ENCODE data around the gene HRH1. TPM values are rescaled to one million over a fixed set of nuclear protein-coding genes. Genes with fewer than 3 reads are reported as not detected.
A peak's percentile ranks its signal among the peaks of the same experiment; 100 is the strongest.
"Not testable (repeated sequence)": the region's sequence is repeated elsewhere in the genome, so short reads cannot be mapped to it uniquely, and the experiment has no call there.

HRH1 gene
- polyA plus RNA-seq, 1 donor: 2.0 TPM

- no peak for DNase-seq
These were observed 13.6 kb upstream of the HRH1 start for GRCh38 chr3:11140713-11141104.

- DNase-seq: no peak
These were observed 10.8 kb upstream of the HRH1 start for GRCh38 chr3:11143476-11143875.

DNA sequence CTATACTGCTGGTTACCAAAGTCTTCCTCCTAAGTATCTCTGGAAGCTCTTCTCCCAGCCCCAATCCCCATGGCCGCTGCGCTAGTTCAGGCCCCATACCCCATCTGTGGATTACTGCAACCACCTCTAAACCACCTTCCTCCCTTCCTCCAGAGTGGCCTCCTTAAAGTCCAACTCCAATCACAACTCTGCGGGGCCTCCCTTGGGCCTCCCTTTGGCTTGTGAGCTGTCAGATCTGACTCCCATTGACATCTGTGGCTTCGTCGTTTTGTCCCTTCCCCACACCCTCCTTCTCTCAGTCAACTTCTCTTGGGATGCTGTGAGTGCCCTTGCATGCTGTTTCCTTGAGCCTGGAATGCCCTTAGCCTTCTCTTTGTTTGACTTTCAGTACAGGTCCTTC lies 9.3 kb upstream of the HRH1 start:
- no peak for DNase-seq

DNA sequence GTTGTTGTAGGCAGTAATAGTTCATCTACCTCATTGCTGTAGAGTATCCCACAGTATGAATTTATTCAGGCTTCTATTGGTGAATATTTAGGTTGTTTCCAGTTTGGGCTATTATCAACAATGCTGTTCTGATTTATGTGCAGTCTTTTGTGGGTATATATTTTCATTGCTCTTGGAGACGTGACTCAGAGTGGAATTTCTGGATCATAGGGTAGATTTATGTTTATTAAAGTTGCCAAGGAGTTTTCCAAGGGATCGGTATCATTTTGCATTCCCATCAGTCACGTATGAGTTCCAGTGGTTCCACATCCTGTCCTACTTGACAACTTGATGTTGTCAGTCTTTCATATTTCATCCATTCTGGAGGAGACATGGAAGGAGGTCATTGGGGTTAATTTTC lies 8.4 kb upstream of the HRH1 start:
- DNase-seq: no peak

DNA sequence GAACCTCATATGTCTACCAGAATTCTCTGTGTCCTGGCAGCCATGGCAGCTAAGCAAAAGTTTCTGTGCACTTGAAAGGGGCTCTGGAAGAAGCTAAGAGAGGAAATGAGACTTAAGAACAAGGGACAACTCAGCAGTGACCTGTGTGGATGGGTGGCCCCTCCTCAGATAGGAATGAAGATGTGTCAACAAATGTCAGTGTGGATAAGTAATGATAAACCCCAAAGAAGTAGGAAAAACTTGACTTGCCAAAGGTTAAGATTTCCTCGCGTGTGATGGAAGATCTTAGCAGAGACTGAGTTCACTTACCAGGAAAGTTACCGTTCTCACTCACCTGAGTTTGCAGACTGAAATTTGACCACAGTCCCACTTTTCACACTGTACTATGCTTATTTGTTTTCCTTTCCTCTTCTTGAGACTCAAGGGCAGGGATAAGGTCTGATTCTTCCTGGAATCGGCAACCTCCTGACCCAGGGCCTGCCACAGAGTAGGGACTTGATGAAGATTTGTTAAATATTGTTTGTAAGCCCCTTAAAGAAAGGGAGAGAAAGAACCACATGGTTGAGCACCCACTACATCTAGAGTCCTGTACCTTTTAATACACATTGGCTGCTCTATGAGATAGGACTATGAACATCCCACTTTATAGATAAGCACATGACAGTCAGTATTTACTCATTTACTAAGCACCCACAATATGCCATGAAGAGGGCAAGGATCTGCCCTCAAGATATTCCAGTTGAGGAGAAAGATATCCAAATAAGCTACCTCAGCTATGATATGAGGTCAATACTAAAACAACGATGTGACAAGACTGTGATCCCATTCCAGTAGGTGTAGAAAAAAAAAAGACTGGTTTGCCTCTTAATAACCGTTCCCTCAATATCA lies 7.3 kb upstream of the HRH1 start:
- DNase-seq: no peak

GRCh38 chr3:11150256-11150655 lies 4.0 kb upstream of the HRH1 start:
- no peak for DNase-seq

DNA sequence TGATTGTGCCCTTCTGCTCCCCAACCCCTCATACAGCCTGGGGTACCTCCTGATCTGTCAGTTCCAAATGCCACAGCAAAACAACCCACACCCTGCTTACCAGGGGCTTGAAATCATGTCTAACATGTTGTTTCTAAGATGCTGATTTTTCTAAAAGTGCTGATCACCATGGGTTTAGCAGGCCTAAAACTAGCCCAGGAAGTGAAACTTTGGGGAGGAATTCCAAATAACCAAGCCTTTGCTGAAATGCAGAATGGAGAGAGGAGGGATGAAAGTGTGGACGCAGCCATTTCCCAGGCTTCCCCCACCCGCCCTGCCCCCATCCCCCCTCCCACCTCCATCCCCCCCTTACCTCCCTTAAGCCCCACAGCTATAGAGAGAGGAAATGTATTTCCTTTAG lies 2.0 kb upstream of the HRH1 start:
- no peak for DNase-seq

DNA sequence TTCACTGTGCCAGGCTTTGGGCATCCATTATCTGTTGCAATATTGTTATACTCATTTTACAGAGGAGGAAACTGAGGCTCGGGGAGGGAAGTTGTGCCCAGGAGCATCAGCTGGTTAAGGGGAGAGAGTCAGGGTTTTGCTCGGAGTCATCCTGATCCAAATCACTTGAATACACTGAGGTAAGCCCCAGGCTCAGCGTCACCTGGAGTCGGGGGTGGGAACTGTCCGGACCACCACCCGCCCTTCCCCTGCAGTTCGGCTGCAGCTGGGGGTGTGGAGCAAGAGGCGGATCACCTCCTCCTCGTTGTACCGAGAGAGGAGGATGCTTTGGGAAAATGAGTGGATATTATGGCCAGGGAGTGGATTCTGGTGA lies 646 bp downstream of the HRH1 start:
- DNase-seq: no peak

DNA sequence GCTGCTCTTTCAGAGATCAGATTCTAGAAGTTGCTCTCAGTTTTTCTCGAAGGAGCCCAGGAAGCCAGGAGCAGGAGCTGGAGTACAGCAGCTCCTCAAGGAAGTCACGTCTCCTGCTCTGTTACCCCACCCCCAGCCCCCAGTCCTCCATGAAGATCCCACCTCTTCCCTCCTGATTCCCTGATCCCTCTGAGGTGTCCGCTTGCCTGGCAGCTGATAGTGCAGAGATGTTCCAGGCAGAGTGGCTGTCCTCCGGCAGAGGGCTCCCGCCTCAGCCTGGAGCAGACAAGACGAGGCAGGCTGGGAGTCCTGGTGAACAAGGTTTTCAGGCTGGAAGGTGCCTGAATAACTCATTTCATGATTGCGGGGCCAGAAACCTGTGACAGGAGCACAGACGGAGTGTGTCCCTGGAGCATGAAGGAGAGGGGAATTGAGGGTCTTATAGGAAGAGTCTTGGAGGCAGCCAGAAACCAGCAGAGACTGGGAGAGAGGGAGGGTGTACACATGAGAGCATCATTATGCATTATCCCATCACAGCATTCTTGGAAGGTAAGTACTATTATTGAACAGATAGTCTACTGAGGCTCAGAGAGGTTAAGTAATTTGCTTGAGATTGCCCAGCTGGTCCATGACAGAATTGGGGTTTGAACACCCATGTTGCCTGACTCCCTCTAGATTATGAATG lies 1.2 kb downstream of the HRH1 start:
- peak; percentile 54 for DNase-seq

DNA sequence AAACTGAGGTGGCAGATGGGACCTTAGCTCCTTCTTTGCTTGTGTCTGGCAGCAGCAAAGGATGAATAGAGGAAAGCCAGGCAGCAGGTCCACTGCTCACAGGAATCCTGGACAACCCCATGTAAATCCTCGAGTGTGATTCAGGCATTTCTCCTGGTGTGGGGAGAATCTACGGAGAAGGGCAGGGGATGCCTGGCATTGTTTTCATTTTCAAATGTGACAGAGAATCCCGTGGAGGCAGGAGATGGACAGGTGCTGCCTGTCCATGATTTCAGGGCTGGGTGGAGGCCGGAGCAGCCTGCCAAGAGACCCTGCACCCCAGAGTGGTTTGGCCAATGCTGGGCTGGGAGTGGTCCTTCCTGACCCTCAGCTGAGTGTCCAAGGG lies 1.7 kb downstream of the HRH1 start:
- no peak for DNase-seq

GRCh38 chr3:11157421-11157820 lies 3.1 kb downstream of the HRH1 start:
- no peak for DNase-seq

DNA sequence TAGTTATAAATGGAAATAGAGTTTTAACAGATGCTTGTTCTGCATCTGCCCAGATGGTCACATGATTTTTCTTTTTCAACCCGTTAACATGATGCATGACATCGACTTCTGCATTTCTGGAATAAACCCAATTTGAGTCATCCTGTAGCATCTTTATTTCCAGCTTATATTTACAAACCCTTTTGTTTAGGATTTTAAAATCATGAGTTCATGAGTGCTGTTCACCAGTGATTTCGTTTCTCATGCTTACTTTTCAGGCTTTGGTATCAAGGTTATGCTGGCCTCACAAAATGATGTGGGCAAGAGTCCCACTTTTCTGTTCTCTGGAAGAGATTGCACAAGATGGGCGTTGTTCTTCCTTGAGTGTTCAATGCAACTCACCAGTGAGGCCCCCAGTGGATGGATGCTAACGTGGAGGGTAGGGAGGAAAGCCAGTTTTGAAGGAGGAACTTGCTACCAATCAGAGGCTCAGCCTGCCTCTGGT lies 5.2 kb downstream of the HRH1 start:
- no peak for DNase-seq

- no peak for DNase-seq
These were observed 7.4 kb downstream of the HRH1 start for GRCh38 chr3:11161666-11162065.

- no peak for DNase-seq
These were observed 8.4 kb downstream of the HRH1 start for GRCh38 chr3:11162401-11163345.

GRCh38 chr3:11164607-11165006 lies 10.3 kb downstream of the HRH1 start:
- no peak for DNase-seq

DNA sequence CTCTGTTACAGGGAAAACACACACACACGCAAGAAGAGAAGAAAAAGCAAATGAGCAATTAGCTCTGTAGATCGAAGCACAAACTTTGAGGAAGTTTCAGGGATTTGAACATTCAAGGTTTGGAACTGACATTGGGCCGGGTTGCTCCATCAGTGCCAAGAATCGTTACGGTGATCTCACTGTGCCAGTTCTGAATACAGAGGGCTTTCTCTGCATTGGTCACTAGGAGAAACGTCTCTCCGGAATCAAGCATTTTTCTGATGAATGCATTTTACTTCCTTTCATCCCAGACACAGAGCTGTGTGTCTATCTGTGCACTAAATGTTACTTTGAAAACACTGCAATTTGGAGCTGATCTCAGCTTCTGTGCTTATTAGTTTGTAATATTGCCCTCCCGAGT lies 11.2 kb downstream of the HRH1 start:
- DNase-seq: no peak

DNA sequence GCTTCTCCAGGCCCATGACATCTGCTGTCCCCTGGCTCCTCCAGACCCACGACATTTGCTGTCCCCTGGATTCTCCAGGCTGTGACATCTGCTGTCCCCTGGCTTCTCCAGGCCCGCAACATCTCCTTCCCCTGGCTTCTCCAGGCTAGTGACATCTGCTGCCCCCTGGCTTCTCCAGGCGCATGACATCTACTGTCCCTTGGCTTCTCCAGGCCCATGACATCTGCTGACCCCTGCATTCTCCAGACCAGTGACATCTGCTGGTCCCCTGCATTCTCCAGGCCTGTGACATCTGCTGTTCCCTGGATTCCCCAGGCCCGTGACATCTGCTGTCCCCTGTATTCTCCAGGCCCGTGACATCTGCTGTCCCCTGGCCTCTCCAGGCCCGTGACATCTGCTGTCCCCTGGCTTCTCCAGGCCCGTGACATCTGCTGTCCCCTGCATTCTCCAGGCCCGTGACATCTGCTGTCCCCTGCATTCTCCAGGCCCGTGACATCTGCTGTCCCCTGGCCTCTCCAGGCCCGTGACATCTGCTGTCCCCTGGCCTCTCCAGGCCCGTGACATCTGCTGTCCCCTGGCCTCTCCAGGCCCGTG lies 12.6 kb downstream of the HRH1 start:
- not testable (repeated sequence) for DNase-seq

GRCh38 chr3:11167590-11167989 lies 13.3 kb downstream of the HRH1 start:
- DNase-seq: no peak

- DNase-seq: no peak
These were observed 14.1 kb downstream of the HRH1 start for GRCh38 chr3:11168406-11168805.

DNA sequence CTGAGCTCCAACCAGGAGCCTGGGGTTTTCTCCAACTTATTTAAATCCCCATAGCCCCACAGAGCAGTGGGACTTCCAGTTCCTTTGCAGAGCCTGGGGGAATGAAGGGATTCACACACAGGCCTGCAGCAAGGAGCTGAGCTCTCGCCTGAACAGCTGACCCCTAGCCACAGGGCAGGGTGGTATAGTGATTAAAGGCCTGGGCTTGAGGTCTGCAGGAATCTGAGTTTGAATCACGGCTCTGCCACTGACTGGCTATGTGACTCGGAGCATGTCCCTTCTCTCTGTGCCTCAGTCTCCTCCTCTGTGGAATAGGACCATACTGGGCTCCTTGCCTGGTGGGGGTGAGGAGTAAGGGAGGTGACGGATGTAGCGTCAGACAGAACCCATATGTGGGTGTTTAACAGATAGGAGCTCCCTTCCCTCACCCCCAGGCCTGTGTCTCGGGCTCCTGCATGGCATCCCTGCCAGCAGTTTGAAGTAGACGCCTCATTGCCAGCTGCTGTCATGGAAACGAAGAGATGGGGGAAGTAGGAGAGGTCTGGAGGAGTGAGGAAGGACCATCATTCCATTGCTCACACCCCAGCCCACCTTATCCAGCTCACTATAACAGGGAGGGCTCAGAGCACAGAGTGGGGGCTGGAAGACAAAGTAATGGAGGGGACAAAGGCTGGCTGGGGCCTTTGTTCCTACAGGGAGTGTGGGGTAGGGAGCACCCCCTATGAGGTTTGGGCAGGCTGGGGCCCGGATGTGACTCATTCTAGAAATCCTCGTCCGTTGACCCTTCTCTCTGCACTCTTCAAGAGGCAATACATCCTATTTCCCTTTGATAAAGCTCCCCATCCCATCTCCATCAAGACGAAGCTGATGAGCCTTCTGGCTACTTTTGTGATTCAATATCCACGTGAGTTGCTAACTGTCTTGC lies 14.8 kb downstream of the HRH1 start:
- DNase-seq: no peak

Data from left kidney (tissue), 2 donors.